Smooth muscle cell (in vitro differentiated cells): Measurements from ENCODE around the gene AIFM3. TPM values are rescaled to one million over a fixed set of nuclear protein-coding genes. Genes with fewer than 3 reads are reported as not detected.
A peak's percentile ranks its signal among the peaks of the same experiment; 100 is the strongest.

Experiments used
- DNase-seq: peaks from one replicate; lab custom pipeline; 2025; ENCODE audit not compliant: unreplicated experiment; lab: John Stamatoyannopoulos, UW
- H2AFZ ChIP-seq: fragments of 200-600 bp; sonication (generic); 2 replicates; pipeline ENCODE4 v1.6.0; 2016; ENCODE audit warnings: antibody characterized with exemption, low read depth, mild to moderate bottlenecking
- H3F3A ChIP-seq: fragments of 200-600 bp; sonication (generic); 2 replicates; pipeline ENCODE4 v1.6.0; 2017; ENCODE audit warnings: antibody characterized with exemption, low read depth
- H3K27ac ChIP-seq: fragments of 200-600 bp; sonication (generic); 2 replicates; pipeline ENCODE4 v1.5.1; 2016; ENCODE audit warnings: low read depth, mild to moderate bottlenecking
- H3K27me3 ChIP-seq: fragments of 200-600 bp; sonication (generic); 2 replicates; pipeline ENCODE4 v1.6.1; 2016; ENCODE audit warnings: low read depth, mild to moderate bottlenecking
- H3K36me3 ChIP-seq: fragments of 200-600 bp; sonication (generic); 2 replicates; pipeline ENCODE4 v1.5.1; 2016; ENCODE audit warnings: low read depth
- H3K4me1 ChIP-seq: fragments of 200-600 bp; sonication (generic); 2 replicates; pipeline ENCODE4 v1.5.1; 2016; ENCODE audit warnings: low read depth
- H3K4me2 ChIP-seq: fragments of 200-600 bp; sonication (generic); 2 replicates; pipeline ENCODE4 v1.6.0; 2016; ENCODE audit warnings: mild to moderate bottlenecking
- H3K4me3 ChIP-seq: fragments of 200-600 bp; sonication (generic); 2 replicates; pipeline ENCODE4 v1.5.1; 2016; ENCODE audit warnings: mild to moderate bottlenecking
- H3K79me2 ChIP-seq: fragments of 200-600 bp; sonication (generic); 2 replicates; pipeline ENCODE4 v1.6.0; 2016; ENCODE audit warnings: low read depth, mild to moderate bottlenecking
- H3K9ac ChIP-seq: fragments of 200-600 bp; sonication (generic); 2 replicates; pipeline ENCODE4 v1.6.0; 2016; ENCODE audit warnings: low read depth
- H3K9me3 ChIP-seq: fragments of 200-600 bp; sonication (generic); replicated peaks from 2 replicates; pipeline ENCODE4 v1.5.1; 2016; ENCODE audit warnings: low read depth
- H4K20me1 ChIP-seq: fragments of 200-600 bp; sonication (generic); 2 replicates; pipeline ENCODE4 v1.6.0; 2016; ENCODE audit warnings: low read depth
- WGBS: methylation state at CpG from one replicate; pipeline ENCODE4 v1.1.7; 2016; ENCODE audit warnings: low lambda C conversion rate; 5-methylcytosine and 5-hydroxymethylcytosine counted together
- polyA plus RNA-seq: library from polyadenylated mRNA; unstranded; fragments of >200 nt; fragmentation: Nextera tagmentation; extraction: Ambion mirVana; gene quantifications from 2 replicates; pipeline ENCODE4 v1.2.1, GENCODE V29; 2016
- total RNA-seq: library from RNA; depleted of rRNA; stranded (reverse); fragments of >200 nt; gene quantifications from 2 replicates; pipeline ENCODE4 v1.2.3, GENCODE V29; 2014
- TF ChIP-seq, protein P1 (sequence below): fragments of 200-600 bp; sonication (generic); IDR thresholded peaks from 2 replicates; pipeline ENCODE4 v1.5.1; 2017; ENCODE audit warnings: borderline replicate concordance, mild to moderate bottlenecking, antibody characterized with exemption; ENCODE audit not compliant: insufficient read depth, poor library complexity, severe bottlenecking

Gene AIFM3
- total and polyA plus RNA-seq, 2 experiments from 2014 or later = 0.85 TPM; not detected in 1

DNA sequence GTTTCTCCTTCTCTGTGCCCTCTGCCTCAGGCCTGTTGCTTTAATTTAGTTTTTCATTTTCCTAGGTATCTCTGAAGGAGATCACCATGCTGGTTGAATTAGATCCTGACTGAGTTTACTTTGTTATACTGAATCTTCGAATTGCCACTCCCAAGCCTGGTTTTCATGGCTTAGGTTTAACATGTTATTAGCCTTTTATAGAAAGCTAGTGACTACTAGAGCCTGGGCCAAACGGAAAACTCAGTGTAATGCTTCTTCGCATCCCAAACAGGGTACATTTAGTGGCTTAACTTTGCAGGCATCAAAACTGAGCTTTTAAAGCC is 46.2 kb upstream of the AIFM3 start:
- no peaks in the 10 kb centered on the region for H3F3A ChIP-seq
- H3K27me3 ChIP-seq = no peaks in the 10 kb centered on the region
- H3K79me2 ChIP-seq = peaks cover 86% of the 10 kb centered on the region
- no peaks in the 10 kb centered on the region for H3K36me3 ChIP-seq
- H2AFZ ChIP-seq = no peak overlapping the region
- no peak for DNase-seq
- WGBS = 46% methylated on average over 3 of the region's 3 CpGs
- H3K27ac ChIP-seq = no peak overlapping the region
- peak overlapping the region; percentile 78 for H3K4me3 ChIP-seq
- no peak overlapping the region for H3K9ac ChIP-seq
- peak overlapping the region; percentile 96 for H3K4me2 ChIP-seq
- no peaks in the 10 kb centered on the region for H3K9me3 ChIP-seq
- peaks cover 80% of the 10 kb centered on the region for H4K20me1 ChIP-seq
- H3K4me1 ChIP-seq = peaks cover 24% of the 10 kb centered on the region
- TF ChIP-seq, protein P1, sequence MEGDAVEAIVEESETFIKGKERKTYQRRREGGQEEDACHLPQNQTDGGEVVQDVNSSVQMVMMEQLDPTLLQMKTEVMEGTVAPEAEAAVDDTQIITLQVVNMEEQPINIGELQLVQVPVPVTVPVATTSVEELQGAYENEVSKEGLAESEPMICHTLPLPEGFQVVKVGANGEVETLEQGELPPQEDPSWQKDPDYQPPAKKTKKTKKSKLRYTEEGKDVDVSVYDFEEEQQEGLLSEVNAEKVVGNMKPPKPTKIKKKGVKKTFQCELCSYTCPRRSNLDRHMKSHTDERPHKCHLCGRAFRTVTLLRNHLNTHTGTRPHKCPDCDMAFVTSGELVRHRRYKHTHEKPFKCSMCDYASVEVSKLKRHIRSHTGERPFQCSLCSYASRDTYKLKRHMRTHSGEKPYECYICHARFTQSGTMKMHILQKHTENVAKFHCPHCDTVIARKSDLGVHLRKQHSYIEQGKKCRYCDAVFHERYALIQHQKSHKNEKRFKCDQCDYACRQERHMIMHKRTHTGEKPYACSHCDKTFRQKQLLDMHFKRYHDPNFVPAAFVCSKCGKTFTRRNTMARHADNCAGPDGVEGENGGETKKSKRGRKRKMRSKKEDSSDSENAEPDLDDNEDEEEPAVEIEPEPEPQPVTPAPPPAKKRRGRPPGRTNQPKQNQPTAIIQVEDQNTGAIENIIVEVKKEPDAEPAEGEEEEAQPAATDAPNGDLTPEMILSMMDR = no peak

DNA sequence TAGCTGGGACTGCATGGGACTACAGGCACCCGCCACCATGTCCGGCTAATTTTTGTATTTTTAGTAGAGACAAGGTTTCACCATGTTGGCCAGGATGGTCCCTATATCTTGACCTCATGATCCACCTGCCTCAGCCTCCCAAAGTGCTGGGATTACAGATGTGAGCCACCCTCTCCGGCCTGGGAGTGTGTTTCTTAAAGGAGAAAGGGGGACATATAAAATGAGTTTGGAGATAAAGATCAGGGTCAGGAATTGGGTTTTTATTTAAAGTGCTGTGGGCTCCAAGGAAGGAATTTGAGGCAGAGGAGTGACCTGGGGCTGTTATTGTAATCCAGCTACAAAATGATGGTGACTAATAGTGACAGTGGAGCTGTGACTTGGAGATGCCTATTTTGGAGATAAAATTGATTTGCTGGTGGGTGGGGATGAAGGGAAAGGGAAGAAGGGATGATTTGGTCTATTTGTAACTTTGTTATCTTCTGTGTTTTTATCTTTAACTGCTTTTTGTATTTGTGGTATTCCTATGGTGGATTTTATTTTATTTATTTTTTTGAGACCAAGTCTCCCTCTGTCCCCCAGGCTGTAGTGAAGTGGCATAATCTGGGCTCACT is 44.8 kb upstream of the AIFM3 start:
- peaks cover 100% of the 10 kb centered on the region for H3K79me2 ChIP-seq
- peaks cover 29% of the 10 kb centered on the region for H3K4me1 ChIP-seq
- no peaks in the 10 kb centered on the region for H3K27me3 ChIP-seq
- H3F3A ChIP-seq = no peaks in the 10 kb centered on the region
- TF ChIP-seq, protein P1 = no peak
- H3K9ac ChIP-seq = no peak overlapping the region
- no peak overlapping the region for H2AFZ ChIP-seq
- peaks cover 95% of the 10 kb centered on the region for H4K20me1 ChIP-seq
- H3K27ac ChIP-seq = no peak overlapping the region
- peak overlapping the region; percentile 20 for H3K4me2 ChIP-seq
- no peak overlapping the region for H3K4me3 ChIP-seq
- H3K9me3 ChIP-seq = no peaks in the 10 kb centered on the region
- WGBS = 64% methylated on average over 3 of the region's 3 CpGs
- DNase-seq = no peak
- H3K36me3 ChIP-seq = no peaks in the 10 kb centered on the region

GRCh38 chr22:20926243-20926642 is 40.8 kb upstream of the AIFM3 start:
- TF ChIP-seq, protein P1 = no peak
- H3K36me3 ChIP-seq = no peaks in the 10 kb centered on the region
- no peak overlapping the region for H3K27ac ChIP-seq
- no peaks in the 10 kb centered on the region for H3K9me3 ChIP-seq
- peaks cover 16% of the 10 kb centered on the region for H3K4me1 ChIP-seq
- WGBS = 85% methylated on average over 2 of the region's 2 CpGs
- H2AFZ ChIP-seq = no peak overlapping the region
- no peak overlapping the region for H3K9ac ChIP-seq
- peaks cover 100% of the 10 kb centered on the region for H3K79me2 ChIP-seq
- no peaks in the 10 kb centered on the region for H3K27me3 ChIP-seq
- H3K4me3 ChIP-seq = no peak overlapping the region
- peaks cover 100% of the 10 kb centered on the region for H4K20me1 ChIP-seq
- no peak for DNase-seq
- H3F3A ChIP-seq = no peaks in the 10 kb centered on the region
- H3K4me2 ChIP-seq = no peak overlapping the region

DNA sequence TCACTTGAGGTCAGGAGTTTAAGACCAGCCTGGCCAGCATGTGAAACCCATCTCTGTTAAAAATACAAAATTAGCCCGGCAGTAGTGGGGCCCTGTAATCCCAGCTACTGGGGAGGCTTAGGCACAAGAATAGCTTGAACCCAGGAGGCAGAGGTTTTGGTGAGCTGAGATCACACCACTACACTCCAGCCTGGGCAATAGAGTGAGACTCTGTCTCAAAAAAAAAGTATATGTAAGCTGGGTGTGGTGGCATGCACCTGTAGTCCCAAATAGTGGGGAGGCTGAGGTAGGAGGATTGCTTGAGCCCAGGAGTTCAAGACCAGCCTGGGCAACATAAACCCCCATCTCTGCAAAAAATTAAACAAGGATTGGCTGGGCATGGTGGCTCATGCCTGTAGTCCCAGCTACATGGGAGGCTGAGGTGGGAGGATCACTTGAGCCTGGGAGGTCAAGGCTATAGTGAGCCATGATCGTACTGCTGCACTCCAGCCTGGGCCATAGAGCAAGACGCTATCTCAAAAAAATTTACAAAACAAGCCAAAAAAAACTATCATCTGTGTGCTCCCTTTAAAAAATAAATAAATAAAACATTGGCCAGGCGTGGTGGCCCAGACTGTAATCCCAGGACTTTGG is 39.0 kb upstream of the AIFM3 start:
- 92% methylated on average over 4 of the region's 4 CpGs for WGBS

More for the DNA sequence above, 39.0 kb upstream of the AIFM3 start:
- Histone ChIP-seq H4K20me1 (peaks cover 100% of the 10 kb centered on the region), H3K4me1 (peaks cover 12% of the 10 kb centered on the region), H3K79me2 (peaks cover 100% of the 10 kb centered on the region), H3K9me3 (no peaks in the 10 kb centered on the region), H3K4me2 (no peak overlapping the region), H3K27ac (no peak overlapping the region), H3K9ac (no peak overlapping the region), H3K36me3 (no peaks in the 10 kb centered on the region), H2AFZ (no peak overlapping the region), H3K27me3 (no peaks in the 10 kb centered on the region), H3K4me3 (no peak overlapping the region), H3F3A (no peaks in the 10 kb centered on the region)
- TF ChIP-seq, protein P1 = no peak
- no peak for DNase-seq
